ACC112 (cell line): ENCODE measurements around the gene PPP1R15A.

Experiments used
- H2AFZ ChIP-seq: fragments of 200-600 bp; sonication (generic); one replicate; pipeline ENCODE4 v1.6.0; 2017; ENCODE audit warnings: antibody characterized with exemption, low read length; ENCODE audit not compliant: unreplicated experiment
- H3K27ac ChIP-seq: fragments of 200-600 bp; sonication (generic); 2 replicates; pipeline ENCODE4 v1.5.1; 2014; ENCODE audit warnings: low read depth, mild to moderate bottlenecking, antibody characterized with exemption, low read length, moderate library complexity
- H3K27me3 ChIP-seq: fragments of 200-600 bp; sonication (generic); 2 replicates; pipeline ENCODE4 v1.6.1; 2014; ENCODE audit warnings: mild to moderate bottlenecking, antibody characterized with exemption, low read length, moderate library complexity, mixed read lengths; ENCODE audit not compliant: insufficient read depth
- H3K36me3 ChIP-seq: fragments of 200-600 bp; sonication (generic); 2 replicates; pipeline ENCODE4 v1.6.1; 2016; ENCODE audit warnings: mild to moderate bottlenecking, antibody characterized with exemption, low read length, moderate library complexity, mixed read lengths; ENCODE audit not compliant: insufficient read depth
- H3K4me1 ChIP-seq: fragments of 200-600 bp; sonication (generic); one replicate; pipeline ENCODE4 v1.6.1; 2016; ENCODE audit warnings: low read length, mixed read lengths; ENCODE audit not compliant: insufficient read depth, unreplicated experiment, control insufficient read depth
- H3K4me3 ChIP-seq: fragments of 200-600 bp; sonication (generic); 2 replicates; pipeline ENCODE4 v1.5.1; 2014; ENCODE audit warnings: mild to moderate bottlenecking, low read depth, low read length
- H3K79me2 ChIP-seq: fragments of 200-600 bp; sonication (generic); one replicate; pipeline ENCODE4 v1.6.0; 2016; ENCODE audit warnings: low read length; ENCODE audit not compliant: control insufficient read depth, unreplicated experiment, insufficient read depth

The PPP1R15A gene

GRCh38 chr19:48872182-48872883 is at the start of gene PPP1R15A:
Gene PPP1R15A (plus strand): TSS chr19:48872421. CDS start chr19:48873234, 813 bp downstream.
- H3K36me3 ChIP-seq, result peaks cover 24% of the 10 kb centered on the region
- peaks cover 35% of the 10 kb centered on the region for H3K79me2 ChIP-seq
- H3K27me3 ChIP-seq, result no peaks in the 10 kb centered on the region
- peak within 1 kb of the TSS; percentile 98 for H3K27ac ChIP-seq
- H3K4me1 ChIP-seq, result peaks cover 14% of the 10 kb centered on the region
- H2AFZ ChIP-seq, result no peak within 1 kb of the TSS
- peak within 1 kb of the TSS; percentile 87 for H3K4me3 ChIP-seq

- Histone ChIP-seq H3K4me3 (no peak overlapping the region), H3K27me3 (no peaks in the 10 kb centered on the region), H3K36me3 (peaks cover 11% of the 10 kb centered on the region), H3K79me2 (no peaks in the 10 kb centered on the region), H3K27ac (no peak overlapping the region), H2AFZ (no peak overlapping the region), H3K4me1 (peaks cover 12% of the 10 kb centered on the region)
Observed at GRCh38 chr19:48822514-48822913, 49.7 kb upstream of the PPP1R15A start.

- no peak overlapping the region for H2AFZ ChIP-seq
- H3K4me1 ChIP-seq, result no peaks in the 10 kb centered on the region
- no peaks in the 10 kb centered on the region for H3K79me2 ChIP-seq
- no peak overlapping the region for H3K4me3 ChIP-seq
- H3K27me3 ChIP-seq, result no peaks in the 10 kb centered on the region
- peaks cover 13% of the 10 kb centered on the region for H3K36me3 ChIP-seq
- no peak overlapping the region for H3K27ac ChIP-seq
Observed at GRCh38 chr19:48826606-48827020, 45.6 kb upstream of the PPP1R15A start.

DNA sequence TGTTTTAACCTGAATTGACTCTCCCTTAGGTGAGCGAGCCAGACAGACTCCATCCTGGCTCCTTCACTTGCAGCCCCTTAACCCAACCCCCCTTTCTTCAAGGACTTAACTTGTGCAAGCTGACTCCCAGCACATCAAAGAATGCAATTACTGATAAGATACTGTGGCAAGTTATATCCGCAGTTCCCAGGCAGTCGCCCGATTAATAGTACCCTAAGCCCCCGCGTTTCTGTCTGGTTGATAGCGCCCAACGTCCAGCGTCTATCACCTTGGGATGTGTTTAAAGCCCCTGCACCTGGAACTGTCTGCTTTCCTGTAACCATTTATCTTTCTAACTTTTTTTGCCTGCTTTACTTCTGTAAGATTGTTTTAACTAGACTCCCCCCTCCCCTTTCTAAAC is 42.1 kb upstream of the PPP1R15A start:
- Histone ChIP-seq H3K4me1 (no peaks in the 10 kb centered on the region), H2AFZ (no peak overlapping the region), H3K36me3 (peaks cover 2% of the 10 kb centered on the region; the same call in 1 of the 2 replicates), H3K27ac (no peak overlapping the region), H3K79me2 (no peaks in the 10 kb centered on the region), H3K27me3 (no peaks in the 10 kb centered on the region), H3K4me3 (no peak overlapping the region)

DNA sequence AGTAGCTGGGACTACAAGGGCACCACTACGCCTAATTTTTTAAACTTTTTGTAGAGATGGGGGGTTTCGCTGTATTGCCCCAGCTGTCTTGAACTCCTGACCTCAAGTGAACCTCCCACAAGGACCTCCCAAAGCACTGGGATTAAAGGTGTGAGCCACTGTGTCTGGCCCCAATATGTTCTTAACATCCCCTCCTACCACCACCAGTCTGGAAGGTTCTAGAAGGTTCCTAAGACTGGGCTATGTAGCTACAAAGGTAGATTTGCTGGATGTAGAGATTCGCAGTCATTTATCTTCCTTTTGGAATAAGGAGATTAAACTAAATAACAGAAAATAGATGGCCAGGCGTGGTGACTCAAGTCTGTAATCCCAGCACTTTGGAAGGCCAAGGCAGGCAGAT is 41.3 kb upstream of the PPP1R15A start:
- Histone ChIP-seq H2AFZ (no peak overlapping the region), H3K4me1 (no peaks in the 10 kb centered on the region), H3K27ac (no peak overlapping the region), H3K4me3 (no peak overlapping the region), H3K79me2 (no peaks in the 10 kb centered on the region), H3K27me3 (no peaks in the 10 kb centered on the region), H3K36me3 (peaks cover 2% of the 10 kb centered on the region; the same call in 1 of the 2 replicates)

GRCh38 chr19:48833049-48833448 is 39.2 kb upstream of the PPP1R15A start:
- no peak overlapping the region for H2AFZ ChIP-seq
- H3K27ac ChIP-seq, result no peak overlapping the region
- no peaks in the 10 kb centered on the region for H3K27me3 ChIP-seq
- peaks cover 2% of the 10 kb centered on the region; the same call in 1 of the 2 replicates for H3K36me3 ChIP-seq
- no peaks in the 10 kb centered on the region for H3K79me2 ChIP-seq
- no peaks in the 10 kb centered on the region for H3K4me1 ChIP-seq
- no peak overlapping the region for H3K4me3 ChIP-seq

GRCh38 chr19:48833977-48834376 is 38.2 kb upstream of the PPP1R15A start:
- H3K27me3 ChIP-seq, result no peaks in the 10 kb centered on the region
- no peak overlapping the region for H2AFZ ChIP-seq
- H3K4me1 ChIP-seq, result no peaks in the 10 kb centered on the region
- no peaks in the 10 kb centered on the region for H3K79me2 ChIP-seq
- no peak overlapping the region for H3K27ac ChIP-seq
- H3K36me3 ChIP-seq, result peaks cover 2% of the 10 kb centered on the region; the same call in 1 of the 2 replicates
- H3K4me3 ChIP-seq, result no peak overlapping the region

GRCh38 chr19:48835734-48836088 is 36.5 kb upstream of the PPP1R15A start:
- no peaks in the 10 kb centered on the region for H3K4me1 ChIP-seq
- peaks cover 2% of the 10 kb centered on the region; the same call in 1 of the 2 replicates for H3K36me3 ChIP-seq
- no peak overlapping the region for H3K27ac ChIP-seq
- H3K27me3 ChIP-seq, result no peaks in the 10 kb centered on the region
- no peak overlapping the region for H2AFZ ChIP-seq
- no peak overlapping the region for H3K4me3 ChIP-seq
- no peaks in the 10 kb centered on the region for H3K79me2 ChIP-seq

GRCh38 chr19:48836089-48837017 is 35.9 kb upstream of the PPP1R15A start, which contains the start of gene HSD17B14:
Gene HSD17B14 (minus strand): TSS chr19:48836491. CDS start chr19:48836411, 80 bp downstream.
- Histone ChIP-seq H3K36me3 (peaks cover 2% of the 10 kb centered on the region; the same call in 1 of the 2 replicates), H3K4me3 (no peak within 1 kb of the TSS), H3K27me3 (no peaks in the 10 kb centered on the region), H3K4me1 (no peaks in the 10 kb centered on the region), H2AFZ (no peak within 1 kb of the TSS), H3K79me2 (no peaks in the 10 kb centered on the region), H3K27ac (no peak within 1 kb of the TSS)

DNA sequence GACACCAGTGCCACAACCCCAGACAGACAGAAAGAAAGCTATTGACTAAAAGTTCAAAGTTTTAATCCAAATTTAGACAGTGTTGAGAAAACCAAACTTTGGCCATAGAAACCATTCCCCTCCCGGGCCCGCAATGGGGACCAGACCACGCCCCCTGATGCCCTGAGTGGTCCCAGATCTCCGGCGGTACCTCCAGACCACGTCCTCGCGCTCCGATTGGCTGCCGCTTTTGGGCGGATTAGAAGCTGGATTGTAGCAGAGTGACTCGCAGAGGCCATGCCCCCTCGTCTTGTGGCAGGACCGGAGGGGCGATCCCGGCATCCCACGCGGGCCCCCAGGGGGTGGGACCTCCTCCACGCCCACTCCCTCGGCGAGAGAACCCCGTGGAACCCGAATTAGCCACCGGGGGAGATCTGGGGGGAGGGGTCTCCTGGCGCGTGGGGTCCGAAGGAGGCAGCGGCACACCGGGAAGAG is 35.1 kb upstream of the PPP1R15A start:
- Histone ChIP-seq H3K27ac (no peak overlapping the region), H3K4me1 (no peaks in the 10 kb centered on the region), H2AFZ (no peak overlapping the region), H3K27me3 (no peaks in the 10 kb centered on the region), H3K4me3 (no peak overlapping the region), H3K79me2 (no peaks in the 10 kb centered on the region), H3K36me3 (no peaks in the 10 kb centered on the region)
